DOHH2 (cell line): ENCODE measurements around the gene PIGN.

ENCODE experiments used
- H3F3A ChIP-seq: fragments of 200-600 bp; sonication (generic), shearing (Covaris generic); 2 replicates; pipeline ENCODE4 v1.6.0; 2016; ENCODE audit warnings: antibody characterized with exemption, mild to moderate bottlenecking; ENCODE audit not compliant: control insufficient read depth, insufficient read depth
- H3K27ac ChIP-seq: fragments of 200-600 bp; sonication (generic); 2 replicates; pipeline ENCODE4 v1.5.1; 2014; ENCODE audit warnings: low read depth, mild to moderate bottlenecking, low read length, moderate library complexity
- H3K27me3 ChIP-seq: fragments of 200-600 bp; sonication (generic); 2 replicates; pipeline ENCODE4 v1.6.1; 2014; ENCODE audit warnings: mild to moderate bottlenecking, low read length, mixed read lengths; ENCODE audit not compliant: control insufficient read depth
- H3K36me3 ChIP-seq: fragments of 200-600 bp; sonication (generic); 2 replicates; pipeline ENCODE4 v1.6.1; 2014; ENCODE audit warnings: mild to moderate bottlenecking, low read length, moderate library complexity, mixed read lengths; ENCODE audit not compliant: control insufficient read depth
- H3K4me1 ChIP-seq: fragments of 200-600 bp; sonication (generic); 2 replicates; pipeline ENCODE4 v1.6.1; 2014; ENCODE audit warnings: mild to moderate bottlenecking, low read length, mixed read lengths; ENCODE audit not compliant: control insufficient read depth
- H3K4me2 ChIP-seq: fragments of 200-600 bp; sonication (generic); 2 replicates; pipeline ENCODE4 v1.6.0; 2014; ENCODE audit warnings: mild to moderate bottlenecking, low read length, moderate library complexity
- H3K4me3 ChIP-seq: fragments of 200-600 bp; sonication (generic); 2 replicates; pipeline ENCODE4 v1.5.1; 2014; ENCODE audit warnings: mild to moderate bottlenecking, low read length, mixed read lengths
- H3K79me2 ChIP-seq: fragments of 200-600 bp; sonication (generic); 2 replicates; pipeline ENCODE4 v1.6.1; 2014; ENCODE audit warnings: mild to moderate bottlenecking, low read length, mixed read lengths; ENCODE audit not compliant: control insufficient read depth
- H3K9me2 ChIP-seq: fragments of 200-600 bp; sonication (generic); replicated peaks from 2 replicates; pipeline ENCODE4 v1.6.1; 2014; ENCODE audit warnings: mild to moderate bottlenecking, low read length, mixed read lengths; ENCODE audit not compliant: control insufficient read depth
- H3K9me3 ChIP-seq: fragments of 200-600 bp; sonication (generic); 2 replicates; pipeline ENCODE4 v1.6.1; 2014; ENCODE audit warnings: antibody characterized with exemption, low read length, mixed read lengths; ENCODE audit not compliant: control insufficient read depth, insufficient read depth
- H4K20me1 ChIP-seq: fragments of 200-600 bp; sonication (generic); 2 replicates; pipeline ENCODE4 v1.6.0; 2014; ENCODE audit warnings: low read depth, mild to moderate bottlenecking, antibody characterized with exemption, low read length, moderate library complexity; ENCODE audit not compliant: control insufficient read depth, insufficient read depth
- EZH2phosphoT487 ChIP-seq: fragments of 200-600 bp; sonication (generic); IDR thresholded peaks from 2 replicates; pipeline ENCODE4 v1.6.1; 2017; ENCODE audit warnings: borderline replicate concordance, mild to moderate bottlenecking, antibody characterized with exemption, low read length, moderate library complexity, mixed read lengths
- TF ChIP-seq, protein P1 (sequence below): fragments of 200-600 bp; sonication (generic); IDR thresholded peaks from one replicate; pipeline ENCODE4 v1.5.1; 2014; ENCODE audit warnings: antibody characterized with exemption, mild to moderate bottlenecking, low read depth, low read length; ENCODE audit not compliant: poor library complexity, severe bottlenecking

The PIGN gene

GRCh38 chr18:61991836-61992235, 195.0 kb downstream of the PIGN start:
- no peaks in the 10 kb centered on the region for H3K79me2 ChIP-seq
- no peaks in the 10 kb centered on the region for H3K9me2 ChIP-seq
- H3K36me3 ChIP-seq: no peaks in the 10 kb centered on the region
- no peak overlapping the region for H3K4me3 ChIP-seq
- H3F3A ChIP-seq: no peaks in the 10 kb centered on the region
- no peaks in the 10 kb centered on the region for H3K4me1 ChIP-seq
- 0 out of 2 replicates have a peak, but pooled peaks cover 2% of the 10 kb centered on the region for H3K27me3 ChIP-seq
- TF ChIP-seq, protein P1, sequence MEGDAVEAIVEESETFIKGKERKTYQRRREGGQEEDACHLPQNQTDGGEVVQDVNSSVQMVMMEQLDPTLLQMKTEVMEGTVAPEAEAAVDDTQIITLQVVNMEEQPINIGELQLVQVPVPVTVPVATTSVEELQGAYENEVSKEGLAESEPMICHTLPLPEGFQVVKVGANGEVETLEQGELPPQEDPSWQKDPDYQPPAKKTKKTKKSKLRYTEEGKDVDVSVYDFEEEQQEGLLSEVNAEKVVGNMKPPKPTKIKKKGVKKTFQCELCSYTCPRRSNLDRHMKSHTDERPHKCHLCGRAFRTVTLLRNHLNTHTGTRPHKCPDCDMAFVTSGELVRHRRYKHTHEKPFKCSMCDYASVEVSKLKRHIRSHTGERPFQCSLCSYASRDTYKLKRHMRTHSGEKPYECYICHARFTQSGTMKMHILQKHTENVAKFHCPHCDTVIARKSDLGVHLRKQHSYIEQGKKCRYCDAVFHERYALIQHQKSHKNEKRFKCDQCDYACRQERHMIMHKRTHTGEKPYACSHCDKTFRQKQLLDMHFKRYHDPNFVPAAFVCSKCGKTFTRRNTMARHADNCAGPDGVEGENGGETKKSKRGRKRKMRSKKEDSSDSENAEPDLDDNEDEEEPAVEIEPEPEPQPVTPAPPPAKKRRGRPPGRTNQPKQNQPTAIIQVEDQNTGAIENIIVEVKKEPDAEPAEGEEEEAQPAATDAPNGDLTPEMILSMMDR: no peak
- TF ChIP-seq EZH2phosphoT487: no peak
- no peak overlapping the region for H3K27ac ChIP-seq
- no peaks in the 10 kb centered on the region; the same call in 1 of the 2 replicates for H4K20me1 ChIP-seq
- H3K9me3 ChIP-seq: no peaks in the 10 kb centered on the region
- H3K4me2 ChIP-seq: no peak overlapping the region

- H3K4me3 ChIP-seq: no peak overlapping the region
- H3K4me2 ChIP-seq: no peak overlapping the region
- no peaks in the 10 kb centered on the region for H3K4me1 ChIP-seq
- no peak overlapping the region for H3K27ac ChIP-seq
- H3K36me3 ChIP-seq: no peaks in the 10 kb centered on the region
- no peaks in the 10 kb centered on the region; the same call in 1 of the 2 replicates for H4K20me1 ChIP-seq
- H3K9me2 ChIP-seq: no peaks in the 10 kb centered on the region
- no peak for TF ChIP-seq EZH2phosphoT487
- TF ChIP-seq, protein P1: no peak
- H3F3A ChIP-seq: no peaks in the 10 kb centered on the region
- H3K27me3 ChIP-seq: 0 out of 2 replicates have a peak, but pooled peaks cover 2% of the 10 kb centered on the region
- H3K9me3 ChIP-seq: no peaks in the 10 kb centered on the region
- no peaks in the 10 kb centered on the region for H3K79me2 ChIP-seq
Observed at GRCh38 chr18:61991201-61991600, 195.7 kb downstream of the PIGN start.
